ENCODE data around the gene CNTN2. TPM values are rescaled to one million over a fixed set of nuclear protein-coding genes. Genes with fewer than 3 reads are reported as not detected.

CNTN2 gene
- total RNA-seq, 2 donors from 2014 or later = not detected

- peak in 1 of 2 donors; percentile 30 for ATAC-seq
- no peaks in the 10 kb centered on the region for H3K36me3 Mint-ChIP-seq
- H3K27ac Mint-ChIP-seq = no peak overlapping the region
- no peak overlapping the region for H3K4me3 Mint-ChIP-seq
- H3K4me1 Mint-ChIP-seq (ENCODE audit: low read depth in 2 of 2) = no peaks in the 10 kb centered on the region
- no peaks in the 10 kb centered on the region for H3K9me3 Mint-ChIP-seq
- peak; percentile 28 for DNase-seq (ENCODE audit: low spot score)
- peaks cover 0 to 3% of the 10 kb centered on the region in 2 donors for H3K27me3 Mint-ChIP-seq
Observed at GRCh38 chr1:205066141-205066818, 23.3 kb downstream of the CNTN2 start.

- Mint-ChIP-seq H3K9me3 (no peaks in the 10 kb centered on the region), H3K4me1 (ENCODE audit: low read depth in 2 of 2) (no peaks in the 10 kb centered on the region), H3K27ac (no peak overlapping the region), H3K36me3 (no peaks in the 10 kb centered on the region), H3K4me3 (no peak overlapping the region), H3K27me3 (peaks cover 0 to 3% of the 10 kb centered on the region in 2 donors)
- no peak for ATAC-seq
- no peak for DNase-seq (ENCODE audit: low spot score)
Observed at GRCh38 chr1:205067031-205067430, 24.0 kb downstream of the CNTN2 start.

- ATAC-seq (no peak), DNase-seq (ENCODE audit: low spot score) (no peak)
- Mint-ChIP-seq H3K36me3 (no peaks in the 10 kb centered on the region), H3K4me1 (ENCODE audit: low read depth in 2 of 2) (no peaks in the 10 kb centered on the region), H3K27me3 (peaks cover 0 to 3% of the 10 kb centered on the region in 2 donors), H3K9me3 (no peaks in the 10 kb centered on the region), H3K4me3 (no peak overlapping the region), H3K27ac (no peak overlapping the region)
Observed at GRCh38 chr1:205068001-205068400, 25.0 kb downstream of the CNTN2 start.

- DNase-seq (ENCODE audit: low spot score) = no peak
- Mint-ChIP-seq H3K27me3 (peaks cover 0 to 3% of the 10 kb centered on the region in 2 donors), H3K4me3 (no peak overlapping the region), H3K4me1 (ENCODE audit: low read depth in 2 of 2) (no peaks in the 10 kb centered on the region), H3K9me3 (no peaks in the 10 kb centered on the region), H3K27ac (no peak overlapping the region), H3K36me3 (no peaks in the 10 kb centered on the region)
- ATAC-seq = no peak
Observed at GRCh38 chr1:205068457-205069040, 25.5 kb downstream of the CNTN2 start.

- Mint-ChIP-seq H3K9me3 (no peaks in the 10 kb centered on the region), H3K27me3 (peaks cover 0 to 3% of the 10 kb centered on the region in 2 donors)
- ATAC-seq = no peak
Observed at GRCh38 chr1:205069371-205070125, 26.5 kb downstream of the CNTN2 start.

GRCh38 chr1:205071028-205071409, 28.0 kb downstream of the CNTN2 start:
- Mint-ChIP-seq H3K4me3 (no peak overlapping the region), H3K27ac (no peak overlapping the region), H3K9me3 (no peaks in the 10 kb centered on the region), H3K27me3 (peaks cover 0 to 3% of the 10 kb centered on the region in 2 donors), H3K4me1 (ENCODE audit: low read depth in 2 of 2) (no peaks in the 10 kb centered on the region), H3K36me3 (no peaks in the 10 kb centered on the region)
- DNase-seq (ENCODE audit: low spot score) = no peak
- no peak for ATAC-seq

More at GRCh38 chr1:205069371-205070125, 26.5 kb downstream of the CNTN2 start:
- no peak overlapping the region for H3K4me3 Mint-ChIP-seq
- DNase-seq (ENCODE audit: low spot score) = no peak
- H3K4me1 Mint-ChIP-seq (ENCODE audit: low read depth in 2 of 2) = no peaks in the 10 kb centered on the region
- no peaks in the 10 kb centered on the region for H3K36me3 Mint-ChIP-seq
- H3K27ac Mint-ChIP-seq = no peak overlapping the region

- H3K27me3 Mint-ChIP-seq = no peaks in the 10 kb centered on the region
- no peak overlapping the region for H3K27ac Mint-ChIP-seq
- no peaks in the 10 kb centered on the region for H3K9me3 Mint-ChIP-seq
- no peak for DNase-seq (ENCODE audit: low spot score)
- no peak overlapping the region for H3K4me3 Mint-ChIP-seq
- no peak for ATAC-seq
- H3K4me1 Mint-ChIP-seq (ENCODE audit: low read depth in 2 of 2) = no peaks in the 10 kb centered on the region
- H3K36me3 Mint-ChIP-seq = no peaks in the 10 kb centered on the region
Observed at GRCh38 chr1:205071801-205072200, 28.8 kb downstream of the CNTN2 start.

- no peaks in the 10 kb centered on the region for H3K9me3 Mint-ChIP-seq
- H3K36me3 Mint-ChIP-seq = no peaks in the 10 kb centered on the region
- ATAC-seq = no peak
- H3K4me1 Mint-ChIP-seq (ENCODE audit: low read depth in 2 of 2) = no peaks in the 10 kb centered on the region
- no peak overlapping the region for H3K4me3 Mint-ChIP-seq
- H3K27me3 Mint-ChIP-seq = no peaks in the 10 kb centered on the region
- DNase-seq (ENCODE audit: low spot score) = no peak
- no peak overlapping the region for H3K27ac Mint-ChIP-seq
Observed at GRCh38 chr1:205072286-205072685, 29.3 kb downstream of the CNTN2 start.

GRCh38 chr1:205072881-205073280, 29.9 kb downstream of the CNTN2 start:
- Mint-ChIP-seq H3K27ac (no peak overlapping the region), H3K9me3 (no peaks in the 10 kb centered on the region), H3K4me3 (no peak overlapping the region), H3K4me1 (ENCODE audit: low read depth in 2 of 2) (peaks cover 0 to under 1% of the 10 kb centered on the region in 2 donors), H3K27me3 (no peaks in the 10 kb centered on the region), H3K36me3 (no peaks in the 10 kb centered on the region)
- ATAC-seq = no peak
- no peak for DNase-seq (ENCODE audit: low spot score)

- Mint-ChIP-seq H3K4me3 (no peak overlapping the region), H3K4me1 (ENCODE audit: low read depth in 2 of 2) (peaks cover 0 to 5% of the 10 kb centered on the region in 2 donors), H3K9me3 (no peaks in the 10 kb centered on the region), H3K27me3 (no peaks in the 10 kb centered on the region), H3K36me3 (no peaks in the 10 kb centered on the region), H3K27ac (no peak overlapping the region)
- DNase-seq (ENCODE audit: low spot score) (no peak), ATAC-seq (no peak)
Observed at GRCh38 chr1:205073511-205073910, 30.5 kb downstream of the CNTN2 start.

- ATAC-seq = peak in 1 of 2 donors; percentile 3
- Mint-ChIP-seq H3K4me3 (no peak overlapping the region), H3K27ac (no peak overlapping the region), H3K9me3 (no peaks in the 10 kb centered on the region), H3K27me3 (no peaks in the 10 kb centered on the region), H3K36me3 (no peaks in the 10 kb centered on the region), H3K4me1 (ENCODE audit: low read depth in 2 of 2) (peaks cover 0 to 5% of the 10 kb centered on the region in 2 donors)
- DNase-seq (ENCODE audit: low spot score) = no peak
Observed at GRCh38 chr1:205074084-205074483, 31.1 kb downstream of the CNTN2 start.

GRCh38 chr1:205074513-205074912, 31.5 kb downstream of the CNTN2 start:
- ATAC-seq (peak in 1 of 2 donors; percentile 3), DNase-seq (ENCODE audit: low spot score) (no peak)
- Mint-ChIP-seq H3K4me1 (ENCODE audit: low read depth in 2 of 2) (peaks cover 0 to 5% of the 10 kb centered on the region in 2 donors), H3K36me3 (no peaks in the 10 kb centered on the region), H3K27me3 (no peaks in the 10 kb centered on the region), H3K9me3 (no peaks in the 10 kb centered on the region), H3K27ac (no peak overlapping the region), H3K4me3 (no peak overlapping the region)

- H3K4me3 Mint-ChIP-seq = no peak overlapping the region
- no peaks in the 10 kb centered on the region for H3K27me3 Mint-ChIP-seq
- peaks cover 0 to 5% of the 10 kb centered on the region in 2 donors for H3K4me1 Mint-ChIP-seq (ENCODE audit: low read depth in 2 of 2)
- ATAC-seq (no peak), DNase-seq (ENCODE audit: low spot score) (no peak)
- H3K36me3 Mint-ChIP-seq = no peaks in the 10 kb centered on the region
- no peaks in the 10 kb centered on the region for H3K9me3 Mint-ChIP-seq
- H3K27ac Mint-ChIP-seq = no peak overlapping the region
Observed at GRCh38 chr1:205075642-205076155, 32.7 kb downstream of the CNTN2 start.

- Mint-ChIP-seq H3K27me3 (no peaks in the 10 kb centered on the region), H3K27ac (no peak overlapping the region), H3K4me1 (ENCODE audit: low read depth in 2 of 2) (peaks cover 0 to 5% of the 10 kb centered on the region in 2 donors), H3K9me3 (no peaks in the 10 kb centered on the region), H3K4me3 (no peak overlapping the region), H3K36me3 (no peaks in the 10 kb centered on the region)
- DNase-seq (ENCODE audit: low spot score) = no peak
- ATAC-seq = no peak
Observed at GRCh38 chr1:205076245-205076761, 33.3 kb downstream of the CNTN2 start.

All from natural killer cell treated with Interleukin-12 subunit alpha and Interleukin-12 subunit beta and Interleukin-15 and Interleukin-18, amount 100 ng/mL, for 72 hours (primary cell).